ENCODE data around the gene PPIA. TPM values are rescaled to one million over a fixed set of nuclear protein-coding genes. Genes with fewer than 3 reads are reported as not detected.

Gene PPIA
- total and polyA plus RNA-seq, 9 donors = 644 to 2,091 (median 796) TPM

- 85 to 91% (median 89%) methylated on average over 5 of the region's 5 CpGs for WGBS, 3 donors
- H3K4me3 ChIP-seq = no peak overlapping the region
- no peaks in the 10 kb centered on the region for H3K27me3 ChIP-seq
- H3K27ac ChIP-seq = no peak overlapping the region
- no peaks in the 10 kb centered on the region for H3K36me3 ChIP-seq
- TF ChIP-seq POLR2A (IDR thresholded peaks at IDR 0.05) (no peak), EP300 (IDR thresholded peaks at IDR 0.05) (no peak), CTCF (IDR thresholded peaks at IDR 0.05) (no peak)
- no peaks in the 10 kb centered on the region for H3K4me1 ChIP-seq (ENCODE audit: insufficient read depth)
- intact Hi-C loops (cut with DNase I) = no loop called here
- DNase-seq = no peak
- H3K9me3 ChIP-seq = no peaks in the 10 kb centered on the region
These were observed 6.5 kb upstream of the PPIA start for GRCh38 chr7:44789990-44790389.

- Histone ChIP-seq H3K4me3 (no peak overlapping the region), H3K36me3 (no peaks in the 10 kb centered on the region), H3K4me1 (ENCODE audit: insufficient read depth) (no peaks in the 10 kb centered on the region), H3K9me3 (no peaks in the 10 kb centered on the region), H3K27me3 (no peaks in the 10 kb centered on the region), H3K27ac (no peak overlapping the region)
- intact Hi-C loops (cut with DNase I) = no loop called here
- 67 to 80% (median 76%) methylated on average over 8 of the region's 8 CpGs for WGBS, 3 donors
- no peak for DNase-seq
- TF ChIP-seq CTCF (IDR thresholded peaks at IDR 0.05) (no peak), POLR2A (IDR thresholded peaks at IDR 0.05) (no peak), EP300 (IDR thresholded peaks at IDR 0.05) (no peak)
These were observed 4.9 kb upstream of the PPIA start for GRCh38 chr7:44791278-44792219.

GRCh38 chr7:44793919-44794318 is 2.6 kb upstream of the PPIA start:
- Histone ChIP-seq H3K9me3 (no peaks in the 10 kb centered on the region), H3K4me3 (no peak overlapping the region), H3K4me1 (ENCODE audit: insufficient read depth) (peaks cover 3% of the 10 kb centered on the region), H3K27me3 (no peaks in the 10 kb centered on the region), H3K36me3 (no peaks in the 10 kb centered on the region), H3K27ac (no peak overlapping the region)
- TF ChIP-seq EP300 (IDR thresholded peaks at IDR 0.05) (no peak), POLR2A (IDR thresholded peaks at IDR 0.05) (no peak), CTCF (IDR thresholded peaks at IDR 0.05) (no peak)
- DNase-seq = no peak
- intact Hi-C loops (cut with DNase I) = no loop called here
- WGBS, 3 donors = 55 to 62% (median 61%) methylated on average over 5 of the region's 5 CpGs

GRCh38 chr7:44794331-44794730 is 2.1 kb upstream of the PPIA start:
- intact Hi-C loops (cut with DNase I) = no loop called here

More at GRCh38 chr7:44794331-44794730, 2.1 kb upstream of the PPIA start:
- H3K4me1 ChIP-seq (ENCODE audit: insufficient read depth) = peaks cover 3% of the 10 kb centered on the region
- no peaks in the 10 kb centered on the region for H3K9me3 ChIP-seq
- no peak overlapping the region for H3K27ac ChIP-seq
- 25 to 39% (median 27%) methylated on average over 3 of the region's 3 CpGs for WGBS, 3 donors
- DNase-seq = no peak
- H3K36me3 ChIP-seq = no peaks in the 10 kb centered on the region
- no peaks in the 10 kb centered on the region for H3K27me3 ChIP-seq
- H3K4me3 ChIP-seq = no peak overlapping the region
- no peak for TF ChIP-seq EP300 (IDR thresholded peaks at IDR 0.05)
- no peak for TF ChIP-seq POLR2A (IDR thresholded peaks at IDR 0.05)
- TF ChIP-seq CTCF (IDR thresholded peaks at IDR 0.05) = no peak
